Nephron progenitor cell (in vitro differentiated cells): ENCODE measurements around the gene RASGEF1C.
A peak's percentile ranks its signal among the peaks of the same experiment; 100 is the strongest.

Experiments used
- DNase-seq: peaks from one replicate; pipeline ENCODE4 v3.0.0; 2021
- H3K27ac Mint-ChIP-seq: 2 replicates; pipeline ENCODE4 v1.8.0; 2021; ENCODE audit warnings: mild to moderate bottlenecking, moderate library complexity, mixed read lengths
- H3K27me3 Mint-ChIP-seq: 2 replicates; pipeline ENCODE4 v1.8.0; 2021; ENCODE audit warnings: mild to moderate bottlenecking, low read depth, mixed read lengths; ENCODE audit not compliant: poor library complexity
- H3K36me3 Mint-ChIP-seq: 2 replicates; pipeline ENCODE4 v1.8.0; 2021; ENCODE audit warnings: low read depth, mixed read lengths
- H3K4me1 Mint-ChIP-seq: 2 replicates; pipeline ENCODE4 v1.8.0; 2021; ENCODE audit warnings: mixed read lengths
- H3K4me3 Mint-ChIP-seq: 2 replicates; pipeline ENCODE4 v1.8.0; 2021; ENCODE audit warnings: mild to moderate bottlenecking, moderate library complexity, mixed read lengths
- H3K9me3 Mint-ChIP-seq: 2 replicates; pipeline ENCODE4 v1.8.0; 2021; ENCODE audit warnings: mild to moderate bottlenecking, moderate library complexity, mixed read lengths
- CTCF ChIP-seq: fragments of 200-600 bp; sonication (generic); IDR thresholded peaks from 2 replicates; pipeline ENCODE4 v1.5.0; 2021; ENCODE audit warnings: antibody characterized with exemption

RASGEF1C gene

GRCh38 chr5:180070756-180071530 lies 138.1 kb downstream of the RASGEF1C start:
- peaks cover 23% of the 10 kb centered on the region for H3K27me3 Mint-ChIP-seq
- no peak for TF ChIP-seq CTCF
- H3K4me1 Mint-ChIP-seq, result peaks cover 33% of the 10 kb centered on the region
- H3K9me3 Mint-ChIP-seq, result peaks cover 25% of the 10 kb centered on the region
- DNase-seq, result no peak
- peak overlapping the region; percentile 98 for H3K4me3 Mint-ChIP-seq
- H3K27ac Mint-ChIP-seq, result peak overlapping the region; percentile 97
- peaks cover 13% of the 10 kb centered on the region for H3K36me3 Mint-ChIP-seq

- TF ChIP-seq CTCF, result no peak
- H3K4me1 Mint-ChIP-seq, result peaks cover 33% of the 10 kb centered on the region
- peaks cover 36% of the 10 kb centered on the region for H3K9me3 Mint-ChIP-seq
- peaks cover 24% of the 10 kb centered on the region for H3K36me3 Mint-ChIP-seq
- H3K4me3 Mint-ChIP-seq, result peak overlapping the region; percentile 98
- no peak overlapping the region for H3K27ac Mint-ChIP-seq
- no peak for DNase-seq
- peaks cover 19% of the 10 kb centered on the region for H3K27me3 Mint-ChIP-seq
These were observed 139.3 kb downstream of the RASGEF1C start for GRCh38 chr5:180069589-180070247.

GRCh38 chr5:180068519-180069090 lies 140.4 kb downstream of the RASGEF1C start:
- Mint-ChIP-seq H3K27me3 (peaks cover 16% of the 10 kb centered on the region), H3K4me3 (peak overlapping the region; percentile 98), H3K36me3 (peaks cover 35% of the 10 kb centered on the region), H3K9me3 (peaks cover 44% of the 10 kb centered on the region), H3K27ac (peak overlapping the region; percentile 1), H3K4me1 (peaks cover 34% of the 10 kb centered on the region)
- DNase-seq, result no peak
- TF ChIP-seq CTCF, result no peak

DNA sequence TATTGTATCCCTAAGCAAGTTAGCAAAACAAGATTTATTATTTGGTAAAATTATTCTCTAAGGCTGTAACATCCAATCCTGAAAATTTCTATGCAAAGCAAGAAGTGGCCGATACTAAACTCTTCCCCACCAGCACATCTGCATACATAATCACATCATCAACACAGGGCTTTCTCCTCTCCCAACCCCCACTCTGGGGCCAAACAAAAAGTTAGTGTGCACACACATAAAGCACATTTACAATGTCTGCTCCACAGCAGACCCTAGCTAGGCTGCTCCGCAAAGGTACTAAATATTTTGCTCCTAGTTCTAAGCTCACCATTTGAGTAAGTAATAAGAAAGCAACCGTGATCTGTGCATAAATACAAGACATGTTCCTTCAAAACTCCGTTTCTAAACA lies 141.0 kb downstream of the RASGEF1C start:
- peak overlapping the region; percentile 98 for H3K4me3 Mint-ChIP-seq
- H3K27ac Mint-ChIP-seq, result peak overlapping the region; percentile 1
- peaks cover 40% of the 10 kb centered on the region for H3K4me1 Mint-ChIP-seq
- H3K36me3 Mint-ChIP-seq, result peaks cover 41% of the 10 kb centered on the region
- DNase-seq, result no peak
- peaks cover 44% of the 10 kb centered on the region for H3K9me3 Mint-ChIP-seq
- TF ChIP-seq CTCF, result no peak
- peaks cover 14% of the 10 kb centered on the region for H3K27me3 Mint-ChIP-seq

DNA sequence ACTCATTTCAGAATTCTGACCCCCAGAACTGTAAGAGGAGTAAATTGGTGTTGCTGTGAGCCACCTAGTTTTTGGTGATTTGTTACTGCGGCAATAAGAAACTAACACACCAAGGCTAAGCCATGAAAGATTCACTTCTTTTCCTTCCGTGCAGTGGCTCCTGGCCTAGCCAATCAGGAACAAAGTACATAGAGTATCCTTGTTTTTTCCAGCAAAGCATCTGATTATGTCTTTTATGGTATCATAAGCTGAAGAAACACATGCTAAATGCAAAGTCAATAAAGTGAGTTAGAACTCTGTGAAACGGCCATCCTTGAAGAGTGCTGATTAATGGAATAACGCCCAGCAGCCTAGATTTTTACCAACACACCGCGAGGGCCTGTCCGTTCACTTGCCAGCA lies 148.8 kb downstream of the RASGEF1C start:
- H3K27me3 Mint-ChIP-seq, result peaks cover 4% of the 10 kb centered on the region
- H3K36me3 Mint-ChIP-seq, result peaks cover 87% of the 10 kb centered on the region
- H3K27ac Mint-ChIP-seq, result no peak overlapping the region
- H3K9me3 Mint-ChIP-seq, result peaks cover 69% of the 10 kb centered on the region
- H3K4me3 Mint-ChIP-seq, result no peak overlapping the region
- H3K4me1 Mint-ChIP-seq, result peaks cover 31% of the 10 kb centered on the region
- TF ChIP-seq CTCF, result no peak
- no peak for DNase-seq
